ENCODE results near the gene RBM33.

The RBM33 gene

GRCh38 chr7:155762655-155763054 is 118.2 kb downstream of the RBM33 start:
- Histone ChIP-seq H3K79me2 (ENCODE audit: insufficient read depth, low read depth) (peaks cover 34% of the 10 kb centered on the region; the same call in 1 of the 2 replicates), H3K4me2 (no peak overlapping the region), H2AFZ (ENCODE audit: low read depth) (no peak overlapping the region), H4K20me1 (ENCODE audit: insufficient read depth) (no peaks in the 10 kb centered on the region), H3K27ac (no peak overlapping the region), H3K27me3 (ENCODE audit: insufficient read depth, low read depth) (no peaks in the 10 kb centered on the region), H3K4me3 (IDR thresholded peaks at IDR 0.05; ENCODE audit: insufficient read depth, low read depth, low read length) (no peak overlapping the region), H3K4me1 (ENCODE audit: low read depth, poor library complexity, severe bottlenecking) (no peaks in the 10 kb centered on the region), H3K36me3 (ENCODE audit: insufficient read depth) (0 out of 2 replicates have a peak, but pooled peaks cover 4% of the 10 kb centered on the region), H3K9ac (no peak overlapping the region)
- TF ChIP-seq, protein P1, sequence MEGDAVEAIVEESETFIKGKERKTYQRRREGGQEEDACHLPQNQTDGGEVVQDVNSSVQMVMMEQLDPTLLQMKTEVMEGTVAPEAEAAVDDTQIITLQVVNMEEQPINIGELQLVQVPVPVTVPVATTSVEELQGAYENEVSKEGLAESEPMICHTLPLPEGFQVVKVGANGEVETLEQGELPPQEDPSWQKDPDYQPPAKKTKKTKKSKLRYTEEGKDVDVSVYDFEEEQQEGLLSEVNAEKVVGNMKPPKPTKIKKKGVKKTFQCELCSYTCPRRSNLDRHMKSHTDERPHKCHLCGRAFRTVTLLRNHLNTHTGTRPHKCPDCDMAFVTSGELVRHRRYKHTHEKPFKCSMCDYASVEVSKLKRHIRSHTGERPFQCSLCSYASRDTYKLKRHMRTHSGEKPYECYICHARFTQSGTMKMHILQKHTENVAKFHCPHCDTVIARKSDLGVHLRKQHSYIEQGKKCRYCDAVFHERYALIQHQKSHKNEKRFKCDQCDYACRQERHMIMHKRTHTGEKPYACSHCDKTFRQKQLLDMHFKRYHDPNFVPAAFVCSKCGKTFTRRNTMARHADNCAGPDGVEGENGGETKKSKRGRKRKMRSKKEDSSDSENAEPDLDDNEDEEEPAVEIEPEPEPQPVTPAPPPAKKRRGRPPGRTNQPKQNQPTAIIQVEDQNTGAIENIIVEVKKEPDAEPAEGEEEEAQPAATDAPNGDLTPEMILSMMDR (conservative IDR thresholded peaks at IDR 0.05; ENCODE audit: low read depth, low read length), result no peak

GRCh38 chr7:155763122-155763521 is 118.7 kb downstream of the RBM33 start:
- Histone ChIP-seq H3K4me3 (IDR thresholded peaks at IDR 0.05; ENCODE audit: insufficient read depth, low read depth, low read length) (no peak overlapping the region), H2AFZ (ENCODE audit: low read depth) (no peak overlapping the region), H3K9ac (no peak overlapping the region), H3K4me2 (no peak overlapping the region), H3K4me1 (ENCODE audit: low read depth, poor library complexity, severe bottlenecking) (no peaks in the 10 kb centered on the region), H3K27ac (no peak overlapping the region), H3K79me2 (ENCODE audit: insufficient read depth, low read depth) (peaks cover 32% of the 10 kb centered on the region; the same call in 1 of the 2 replicates), H3K36me3 (ENCODE audit: insufficient read depth) (0 out of 2 replicates have a peak, but pooled peaks cover 4% of the 10 kb centered on the region), H3K27me3 (ENCODE audit: insufficient read depth, low read depth) (no peaks in the 10 kb centered on the region), H4K20me1 (ENCODE audit: insufficient read depth) (no peaks in the 10 kb centered on the region)
- TF ChIP-seq, protein P1 (conservative IDR thresholded peaks at IDR 0.05; ENCODE audit: low read depth, low read length), result no peak

- H3K27me3 ChIP-seq (ENCODE audit: insufficient read depth, low read depth), result no peaks in the 10 kb centered on the region
- no peak overlapping the region for H3K4me2 ChIP-seq
- H3K79me2 ChIP-seq (ENCODE audit: insufficient read depth, low read depth), result peaks cover 24% of the 10 kb centered on the region; the same call in 1 of the 2 replicates
- H3K9ac ChIP-seq, result no peak overlapping the region
- H2AFZ ChIP-seq (ENCODE audit: low read depth), result no peak overlapping the region
- no peak overlapping the region for H3K27ac ChIP-seq
- TF ChIP-seq, protein P1 (conservative IDR thresholded peaks at IDR 0.05; ENCODE audit: low read depth, low read length), result no peak
- no peaks in the 10 kb centered on the region for H3K4me1 ChIP-seq (ENCODE audit: low read depth, poor library complexity, severe bottlenecking)
- H3K36me3 ChIP-seq (ENCODE audit: insufficient read depth), result 0 out of 2 replicates have a peak, but pooled peaks cover 4% of the 10 kb centered on the region
- no peak overlapping the region for H3K4me3 ChIP-seq (IDR thresholded peaks at IDR 0.05; ENCODE audit: insufficient read depth, low read depth, low read length)
- H4K20me1 ChIP-seq (ENCODE audit: insufficient read depth), result no peaks in the 10 kb centered on the region
These were observed 119.4 kb downstream of the RBM33 start for GRCh38 chr7:155763691-155764437.

DNA sequence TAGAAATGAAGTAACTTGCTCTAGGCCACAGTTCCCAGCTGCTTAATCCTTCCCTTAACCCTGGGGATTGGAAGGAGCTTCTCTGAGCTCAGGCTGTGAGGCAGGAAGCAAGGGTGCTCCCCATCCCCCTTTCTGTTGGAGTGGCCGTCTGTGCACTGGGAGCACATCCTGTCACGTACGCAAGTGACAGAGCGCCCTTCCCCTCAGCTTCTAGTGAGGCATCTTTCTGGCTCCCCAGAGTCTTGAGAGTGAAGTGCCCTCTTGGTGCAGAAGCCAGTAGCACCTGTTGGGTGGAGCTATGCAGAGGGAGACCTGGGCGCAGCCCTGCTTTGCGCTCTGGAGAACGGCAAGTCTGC is 120.0 kb downstream of the RBM33 start:
- Histone ChIP-seq H3K36me3 (ENCODE audit: insufficient read depth) (0 out of 2 replicates have a peak, but pooled peaks cover 4% of the 10 kb centered on the region), H4K20me1 (ENCODE audit: insufficient read depth) (no peaks in the 10 kb centered on the region), H3K4me1 (ENCODE audit: low read depth, poor library complexity, severe bottlenecking) (no peaks in the 10 kb centered on the region), H3K4me2 (no peak overlapping the region), H3K27me3 (ENCODE audit: insufficient read depth, low read depth) (no peaks in the 10 kb centered on the region), H3K9ac (no peak overlapping the region), H3K27ac (no peak overlapping the region), H2AFZ (ENCODE audit: low read depth) (no peak overlapping the region), H3K4me3 (IDR thresholded peaks at IDR 0.05; ENCODE audit: insufficient read depth, low read depth, low read length) (no peak overlapping the region), H3K79me2 (ENCODE audit: insufficient read depth, low read depth) (peaks cover 24% of the 10 kb centered on the region; the same call in 1 of the 2 replicates)
- TF ChIP-seq, protein P1 (conservative IDR thresholded peaks at IDR 0.05; ENCODE audit: low read depth, low read length), result no peak

All from KMS-11 (cell line).